Embryonic facial prominence (tissue), 1 donor: ENCODE results near the gene GTPBP1.

ENCODE experiments used
- DNase-seq: peaks from one replicate; pipeline ENCODE4 v3.0.0-alpha.2; 2016; ENCODE audit errors: extremely low spot score

GTPBP1 gene

GRCh38 chr22:38700789-38701628 is 4.7 kb upstream of the GTPBP1 start, which contains the start of gene JOSD1:
Gene JOSD1 (minus strand): TSS chr22:38700943. CDS start chr22:38699987, 956 bp downstream.
- peak; percentile 89 for DNase-seq

- DNase-seq = no peak
Observed at GRCh38 chr22:38704654-38705234, 1.0 kb upstream of the GTPBP1 start.

- DNase-seq = no peak
Observed at GRCh38 chr22:38706101-38706900, 557 bp downstream of the GTPBP1 start.

- no peak for DNase-seq
Observed at GRCh38 chr22:38706901-38707195, 1.1 kb downstream of the GTPBP1 start.

GRCh38 chr22:38707346-38707745 is 1.6 kb downstream of the GTPBP1 start:
- no peak for DNase-seq

GRCh38 chr22:38707984-38708383 is 2.2 kb downstream of the GTPBP1 start:
- DNase-seq = no peak

GRCh38 chr22:38709306-38709705 is 3.6 kb downstream of the GTPBP1 start:
- DNase-seq = no peak

- no peak for DNase-seq
Observed at GRCh38 chr22:38710351-38710750, 4.6 kb downstream of the GTPBP1 start.

GRCh38 chr22:38710866-38711265 is 5.1 kb downstream of the GTPBP1 start:
- no peak for DNase-seq

- no peak for DNase-seq
Observed at GRCh38 chr22:38712486-38713207, 6.9 kb downstream of the GTPBP1 start.

- DNase-seq = no peak
Observed at GRCh38 chr22:38713921-38714320, 8.2 kb downstream of the GTPBP1 start.

GRCh38 chr22:38715176-38715764 is 9.5 kb downstream of the GTPBP1 start:
- no peak for DNase-seq

- DNase-seq = no peak
Observed at GRCh38 chr22:38715852-38716251, 10.1 kb downstream of the GTPBP1 start.

- DNase-seq = no peak
Observed at GRCh38 chr22:38716271-38716670, 10.5 kb downstream of the GTPBP1 start.

- DNase-seq = no peak
Observed at GRCh38 chr22:38716826-38717225, 11.1 kb downstream of the GTPBP1 start.

GRCh38 chr22:38717244-38717643 is 11.5 kb downstream of the GTPBP1 start:
- no peak for DNase-seq

- DNase-seq = no peak
Observed at GRCh38 chr22:38718414-38718813, 12.7 kb downstream of the GTPBP1 start.

- DNase-seq = no peak
Observed at GRCh38 chr22:38719196-38719595, 13.5 kb downstream of the GTPBP1 start.

- DNase-seq = no peak
Observed at GRCh38 chr22:38720350-38720749, 14.6 kb downstream of the GTPBP1 start.

- no peak for DNase-seq
Observed at GRCh38 chr22:38721551-38721950, 15.8 kb downstream of the GTPBP1 start.

- no peak for DNase-seq
Observed at GRCh38 chr22:38724176-38724575, 18.4 kb downstream of the GTPBP1 start.
